Karpas-422 (cell line): Measurements from ENCODE around the gene SPSB3. TPM values are rescaled to one million over a fixed set of nuclear protein-coding genes. Genes with fewer than 3 reads are reported as not detected.

Experiments used
- DNase-seq: peaks from one replicate; pipeline ENCODE4 v3.0.0-alpha.2; 2015
- H2AFZ ChIP-seq: fragments of 200-600 bp; sonication (generic); 2 replicates; pipeline ENCODE4 v1.6.1; 2014; ENCODE audit warnings: antibody characterized with exemption, low read length, mixed read lengths
- H3K27ac ChIP-seq: fragments of 200-600 bp; sonication (generic); 2 replicates; pipeline ENCODE4 v1.5.1; 2014; ENCODE audit warnings: mild to moderate bottlenecking, low read length, moderate library complexity
- H3K27me3 ChIP-seq: fragments of 200-600 bp; sonication (generic); 2 replicates; pipeline ENCODE4 v1.6.1; 2014; ENCODE audit warnings: low read length, mixed read lengths
- H3K36me3 ChIP-seq: fragments of 200-600 bp; sonication (generic); 2 replicates; pipeline ENCODE4 v1.6.1; 2014; ENCODE audit warnings: low read length, mixed read lengths; ENCODE audit not compliant: insufficient read depth
- H3K4me1 ChIP-seq: fragments of 200-600 bp; sonication (generic); 2 replicates; pipeline ENCODE4 v1.6.1; 2014; ENCODE audit warnings: mild to moderate bottlenecking, low read length, mixed read lengths
- H3K4me2 ChIP-seq: fragments of 200-600 bp; sonication (generic); 2 replicates; pipeline ENCODE4 v1.6.1; 2014; ENCODE audit warnings: low read length, low read depth, mild to moderate bottlenecking; ENCODE audit not compliant: poor library complexity, severe bottlenecking
- H3K4me3 ChIP-seq: fragments of 200-600 bp; sonication (generic); 2 replicates; pipeline ENCODE4 v1.5.1; 2014; ENCODE audit warnings: mild to moderate bottlenecking, antibody characterized with exemption, low read length, mixed read lengths
- H3K79me2 ChIP-seq: fragments of 200-600 bp; sonication (generic); 2 replicates; pipeline ENCODE4 v1.6.1; 2014; ENCODE audit warnings: mild to moderate bottlenecking, low read length, mixed read lengths
- H3K9ac ChIP-seq: fragments of 200-600 bp; sonication (generic); 2 replicates; pipeline ENCODE4 v1.6.0; 2014; ENCODE audit warnings: low read length
- H3K9me2 ChIP-seq: fragments of 200-600 bp; sonication (generic), shearing (Covaris generic); replicated peaks from 2 replicates; pipeline ENCODE4 v1.6.0; 2014; ENCODE audit warnings: mild to moderate bottlenecking, low read length, moderate library complexity; ENCODE audit not compliant: insufficient read depth
- H3K9me3 ChIP-seq: fragments of 300-700, 200-600 bp; sonication (generic); 2 replicates; pipeline ENCODE4 v1.6.1; 2014; ENCODE audit warnings: low read length, mixed read lengths
- H4K20me1 ChIP-seq: fragments of 200-600 bp; sonication (generic); 2 replicates; pipeline ENCODE4 v1.6.1; 2014; ENCODE audit warnings: mild to moderate bottlenecking, antibody characterized with exemption, low read length, low read depth; ENCODE audit not compliant: insufficient read depth
- total RNA-seq: library from RNA; depleted of rRNA; stranded (reverse); fragments of >200 nt; shearing (Covaris generic); gene quantifications from 2 replicates; pipeline ENCODE4 v1.2.3, GENCODE V29; 2014; ENCODE audit warnings: low replicate concordance

The SPSB3 gene
- total RNA-seq, 1 experiment from 2014 or later = 38.5 TPM

- no peak for DNase-seq
- peaks cover 17% of the 10 kb centered on the region for H4K20me1 ChIP-seq
- no peaks in the 10 kb centered on the region for H3K9me2 ChIP-seq
- H3K4me1 ChIP-seq = peaks cover 29% of the 10 kb centered on the region
- H3K9me3 ChIP-seq = no peaks in the 10 kb centered on the region
- H3K9ac ChIP-seq = peak overlapping the region; percentile 93
- H3K36me3 ChIP-seq = peaks cover 2% of the 10 kb centered on the region
- H2AFZ ChIP-seq = no peak overlapping the region
- H3K4me3 ChIP-seq = peak overlapping the region; percentile 86
- peak overlapping the region; percentile 68 for H3K27ac ChIP-seq
- H3K4me2 ChIP-seq = peak overlapping the region; percentile 97
- H3K79me2 ChIP-seq = peaks cover 49% of the 10 kb centered on the region
- no peaks in the 10 kb centered on the region for H3K27me3 ChIP-seq
Measured at GRCh38 chr16:1771864-1772361, 10.5 kb downstream of the SPSB3 start.

GRCh38 chr16:1771188-1771863 is 11.0 kb downstream of the SPSB3 start, which contains the start of gene NME3:
TSS of gene NME3 (minus strand) at chr16:1771543. CDS start at chr16:1771534, 9 bp downstream.
- peaks cover 49% of the 10 kb centered on the region for H3K79me2 ChIP-seq
- peaks cover 17% of the 10 kb centered on the region for H4K20me1 ChIP-seq
- H3K9me2 ChIP-seq = no peaks in the 10 kb centered on the region
- peaks cover 29% of the 10 kb centered on the region for H3K4me1 ChIP-seq
- peak within 1 kb of the TSS; percentile 68 for H3K27ac ChIP-seq
- peaks cover 2% of the 10 kb centered on the region for H3K36me3 ChIP-seq
- peak within 1 kb of the TSS; percentile 93 for H3K9ac ChIP-seq
- H2AFZ ChIP-seq = no peak within 1 kb of the TSS
- H3K4me2 ChIP-seq = peak within 1 kb of the TSS; percentile 97
- DNase-seq = peak; percentile 91
- no peaks in the 10 kb centered on the region for H3K9me3 ChIP-seq
- peak within 1 kb of the TSS; percentile 86 for H3K4me3 ChIP-seq
- H3K27me3 ChIP-seq = no peaks in the 10 kb centered on the region

- Histone ChIP-seq H3K9me2 (no peaks in the 10 kb centered on the region), H3K9ac (peak overlapping the region; percentile 93), H2AFZ (no peak overlapping the region), H3K36me3 (peaks cover 1% of the 10 kb centered on the region), H3K4me1 (peaks cover 29% of the 10 kb centered on the region), H3K27ac (peak overlapping the region; percentile 68), H3K27me3 (no peaks in the 10 kb centered on the region), H3K9me3 (no peaks in the 10 kb centered on the region), H3K79me2 (peaks cover 49% of the 10 kb centered on the region), H3K4me2 (peak overlapping the region; percentile 97), H3K4me3 (peak overlapping the region; percentile 86), H4K20me1 (peaks cover 17% of the 10 kb centered on the region)
- peak; percentile 77 for DNase-seq
Measured at GRCh38 chr16:1770328-1771187, 11.8 kb downstream of the SPSB3 start.

GRCh38 chr16:1769402-1770300 is 12.7 kb downstream of the SPSB3 start:
- no peaks in the 10 kb centered on the region; the same call in none of the 2 replicates for H3K36me3 ChIP-seq
- H3K4me2 ChIP-seq = peak overlapping the region; percentile 97
- H4K20me1 ChIP-seq = peaks cover 17% of the 10 kb centered on the region
- peak overlapping the region; percentile 68; the same call in 1 of the 2 replicates for H3K27ac ChIP-seq
- no peaks in the 10 kb centered on the region for H3K27me3 ChIP-seq
- H3K9me2 ChIP-seq = no peaks in the 10 kb centered on the region
- H3K4me1 ChIP-seq = peaks cover 26% of the 10 kb centered on the region
- H3K9ac ChIP-seq = peak overlapping the region; percentile 93
- H3K79me2 ChIP-seq = peaks cover 41% of the 10 kb centered on the region
- peak overlapping the region; percentile 86 for H3K4me3 ChIP-seq
- DNase-seq = peak; percentile 53
- no peaks in the 10 kb centered on the region for H3K9me3 ChIP-seq
- H2AFZ ChIP-seq = no peak overlapping the region

GRCh38 chr16:1768767-1769401 is 13.5 kb downstream of the SPSB3 start:
- H3K4me1 ChIP-seq = peaks cover 18% of the 10 kb centered on the region
- no peak overlapping the region for H2AFZ ChIP-seq
- H3K27ac ChIP-seq = no peak overlapping the region
- H3K79me2 ChIP-seq = peaks cover 33% of the 10 kb centered on the region
- peak; percentile 59 for DNase-seq
- no peaks in the 10 kb centered on the region for H3K9me3 ChIP-seq
- no peaks in the 10 kb centered on the region; the same call in none of the 2 replicates for H3K36me3 ChIP-seq
- H3K4me3 ChIP-seq = no peak overlapping the region
- peaks cover 12% of the 10 kb centered on the region for H4K20me1 ChIP-seq
- H3K9ac ChIP-seq = peak overlapping the region; percentile 20; the same call in 1 of the 2 replicates
- no peaks in the 10 kb centered on the region for H3K27me3 ChIP-seq
- H3K4me2 ChIP-seq = no peak overlapping the region
- no peaks in the 10 kb centered on the region for H3K9me2 ChIP-seq

- Histone ChIP-seq H3K9ac (no peak overlapping the region), H3K27me3 (no peaks in the 10 kb centered on the region), H3K9me2 (no peaks in the 10 kb centered on the region), H3K79me2 (peaks cover 27% of the 10 kb centered on the region), H2AFZ (no peak overlapping the region), H3K4me1 (peaks cover 16% of the 10 kb centered on the region), H4K20me1 (peaks cover 9% of the 10 kb centered on the region; the same call in 1 of the 2 replicates), H3K27ac (no peak overlapping the region), H3K4me3 (no peak overlapping the region), H3K9me3 (no peaks in the 10 kb centered on the region), H3K36me3 (no peaks in the 10 kb centered on the region; the same call in none of the 2 replicates), H3K4me2 (no peak overlapping the region)
- DNase-seq = no peak
Measured at GRCh38 chr16:1768061-1768766, 14.2 kb downstream of the SPSB3 start.
